H9 (cell line): ENCODE data around the gene C2orf42. TPM values are rescaled to one million over a fixed set of nuclear protein-coding genes. Genes with fewer than 3 reads are reported as not detected.

Experiments
- DNase-seq: peaks from one replicate; pipeline ENCODE4 v3.0.0-alpha.2; 2017
- H2AFZ ChIP-seq: one replicate; pipeline ENCODE4 v1.6.1; 2013; ENCODE audit warnings: mild to moderate bottlenecking, low read length, control low read depth, moderate library complexity
- H2AK5ac ChIP-seq: 2 replicates; pipeline ENCODE4 v1.6.1; 2013; ENCODE audit warnings: low read length, control low read depth, mixed read lengths; ENCODE audit not compliant: insufficient read length
- H2BK120ac ChIP-seq: one replicate; pipeline ENCODE4 v1.6.1; 2013; ENCODE audit warnings: low read depth, mild to moderate bottlenecking, low read length, control low read depth, inconsistent platforms; ENCODE audit not compliant: poor library complexity, severe bottlenecking
- H2BK12ac ChIP-seq: 2 replicates; pipeline ENCODE4 v1.6.1; 2013; ENCODE audit warnings: low read length, control low read depth, mixed read lengths, low read depth; ENCODE audit not compliant: insufficient read length
- H2BK15ac ChIP-seq: 2 replicates; pipeline ENCODE4 v1.6.1; 2013; ENCODE audit warnings: low read depth, low read length, control low read depth
- H2BK20ac ChIP-seq: one replicate; pipeline ENCODE4 v1.6.1; 2013; ENCODE audit warnings: low read depth, mild to moderate bottlenecking, low read length, control low read depth, inconsistent platforms; ENCODE audit not compliant: poor library complexity, severe bottlenecking
- H2BK5ac ChIP-seq: 2 replicates; pipeline ENCODE4 v1.6.1; 2013; ENCODE audit warnings: low read length, control low read depth, mixed read lengths; ENCODE audit not compliant: insufficient read length
- H3K14ac ChIP-seq: 2 replicates; pipeline ENCODE4 v1.6.1; 2013; ENCODE audit warnings: low read length, control low read depth; ENCODE audit not compliant: insufficient read depth
- H3K18ac ChIP-seq: 2 replicates; pipeline ENCODE4 v1.6.1; 2013; ENCODE audit warnings: low read depth, mild to moderate bottlenecking, mixed read lengths, low read length, control low read depth; ENCODE audit not compliant: insufficient read length
- H3K23ac ChIP-seq: 2 replicates; pipeline ENCODE4 v1.6.1; 2013; ENCODE audit warnings: low read length, control low read depth, mixed read lengths, low read depth; ENCODE audit not compliant: insufficient read length
- H3K23me2 ChIP-seq: 2 replicates; pipeline ENCODE4 v1.6.1; 2013; ENCODE audit warnings: low read depth, mild to moderate bottlenecking, mixed read lengths, low read length, control low read depth; ENCODE audit not compliant: insufficient read length, poor library complexity, severe bottlenecking
- H3K27ac ChIP-seq: 2 replicates; pipeline ENCODE4 v1.5.1; 2013; ENCODE audit warnings: low read length, control low read depth, mixed read lengths, low read depth; ENCODE audit not compliant: insufficient read length
- H3K27me3 ChIP-seq: 2 replicates; pipeline ENCODE4 v1.6.1; 2013; ENCODE audit warnings: low read length, control low read depth, inconsistent platforms; ENCODE audit not compliant: insufficient read depth
- H3K4ac ChIP-seq: 2 replicates; pipeline ENCODE4 v1.6.1; 2013; ENCODE audit warnings: low read depth, mild to moderate bottlenecking, control low read depth, inconsistent platforms, low read length, moderate library complexity
- H3K4me1 ChIP-seq: 2 replicates; pipeline ENCODE4 v1.6.1; 2013; ENCODE audit warnings: low read length, control low read depth, inconsistent platforms; ENCODE audit not compliant: insufficient read depth
- H3K4me2 ChIP-seq: 2 replicates; pipeline ENCODE4 v1.6.1; 2013; ENCODE audit warnings: low read length, control low read depth, mixed read lengths; ENCODE audit not compliant: insufficient read length, insufficient read depth
- H3K56ac ChIP-seq: 2 replicates; pipeline ENCODE4 v1.6.1; 2013; ENCODE audit warnings: low read depth, mild to moderate bottlenecking, mixed read lengths, low read length, control low read depth; ENCODE audit not compliant: insufficient read length
- H3K79me1 ChIP-seq: 2 replicates; pipeline ENCODE4 v1.6.1; 2013; ENCODE audit warnings: low read depth, mild to moderate bottlenecking, moderate library complexity, low read length, control low read depth, inconsistent platforms; ENCODE audit not compliant: insufficient read depth, poor library complexity, severe bottlenecking
- H3K79me2 ChIP-seq: 2 replicates; pipeline ENCODE4 v1.6.1; 2013; ENCODE audit warnings: low read length, control low read depth, inconsistent platforms; ENCODE audit not compliant: insufficient read depth
- H3K9ac ChIP-seq: 2 replicates; pipeline ENCODE4 v1.6.1; 2013; ENCODE audit warnings: low read length, control low read depth, mixed read lengths; ENCODE audit not compliant: insufficient read length; ENCODE audit errors: extremely low read depth
- H3K9me3 ChIP-seq: one replicate; pipeline ENCODE4 v1.6.1; 2013; ENCODE audit warnings: low read depth, low read length, inconsistent platforms; ENCODE audit not compliant: control insufficient read depth
- H3T11ph ChIP-seq: one replicate; pipeline ENCODE4 v1.6.1; 2013; ENCODE audit warnings: mild to moderate bottlenecking, low read length, control low read depth, inconsistent platforms
- H4K20me1 ChIP-seq: one replicate; pipeline ENCODE4 v1.6.1; 2013; ENCODE audit not compliant: control insufficient read depth, insufficient read length, insufficient read depth
- H4K5ac ChIP-seq: 2 replicates; pipeline ENCODE4 v1.6.1; 2013; ENCODE audit warnings: low read depth, mild to moderate bottlenecking, mixed read lengths, low read length, control low read depth; ENCODE audit not compliant: insufficient read length
- H4K8ac ChIP-seq: replicated peaks from 2 replicates; pipeline ENCODE4 v1.6.1; 2013; ENCODE audit warnings: low read length, control low read depth, mixed read lengths, low read depth; ENCODE audit not compliant: insufficient read length
- H4K91ac ChIP-seq: 2 replicates; pipeline ENCODE4 v1.6.1; 2013; ENCODE audit warnings: low read depth, mild to moderate bottlenecking, moderate library complexity, mixed read lengths, low read length, control low read depth; ENCODE audit not compliant: insufficient read length
- H3K27ac Mint-ChIP-seq, 3 experiments: 2 replicates in 2 of 3; 3 replicates in 1 of 3; pipeline ENCODE4 v1.8.0; 2020 to 2021; ENCODE audit warnings: mixed read lengths in 3 of 3, mild to moderate bottlenecking in 1 of 3, moderate library complexity in 1 of 3
- H3K27me3 Mint-ChIP-seq: 2 replicates; pipeline ENCODE4 v1.8.0; 2021; ENCODE audit warnings: low read depth, mild to moderate bottlenecking, moderate library complexity, mixed read lengths
- H3K36me3 Mint-ChIP-seq, 3 experiments: 2 replicates in 2 of 3; 3 replicates in 1 of 3; pipeline ENCODE4 v1.8.0; 2020 to 2021; ENCODE audit warnings: low read depth in 3 of 3, mixed read lengths in 3 of 3; ENCODE audit not compliant: insufficient read depth in 1 of 3
- H3K4me1 Mint-ChIP-seq, 2 experiments: 2 replicates each; pipeline ENCODE4 v1.8.0; 2020; ENCODE audit warnings: mixed read lengths in 2 of 2
- H3K4me3 Mint-ChIP-seq, 2 experiments: 2 replicates in 1 of 2; 3 replicates in 1 of 2; pipeline ENCODE4 v1.8.0; 2020 to 2021; ENCODE audit warnings: mild to moderate bottlenecking in 2 of 2, mixed read lengths in 2 of 2, moderate library complexity in 1 of 2
- H3K9me3 Mint-ChIP-seq, 2 experiments: 2 replicates in 1 of 2; 3 replicates in 1 of 2; pipeline ENCODE4 v1.8.0; 2020; ENCODE audit warnings: mild to moderate bottlenecking in 2 of 2, mixed read lengths in 2 of 2, moderate library complexity in 1 of 2
- WGBS: extraction: QIAGEN DNeasy Blood & Tissue Kit; methylation state at CpG from one replicate; pipeline ENCODE4 v1.1.7; 2013; ENCODE audit warnings: missing lambda C conversion rate, low lambda C conversion rate, mixed read lengths; ENCODE audit not compliant: insufficient read length; ENCODE audit errors: extremely low coverage; 5-methylcytosine and 5-hydroxymethylcytosine counted together
- total RNA-seq: library from RNA; stranded (reverse); gene quantifications from 2 replicates; pipeline ENCODE4 v1.2.1, GENCODE V29; 2021
- TF ChIP-seq, protein P1 (sequence below): fragments of 200-600 bp; sonication (generic); conservative IDR thresholded peaks from 3 replicates; pipeline ENCODE4 v1.8.0; 2021; ENCODE audit warnings: antibody characterized with exemption, mild to moderate bottlenecking

Gene C2orf42
- total RNA-seq, 1 experiment from 2014 or later: 19.0 TPM

DNA sequence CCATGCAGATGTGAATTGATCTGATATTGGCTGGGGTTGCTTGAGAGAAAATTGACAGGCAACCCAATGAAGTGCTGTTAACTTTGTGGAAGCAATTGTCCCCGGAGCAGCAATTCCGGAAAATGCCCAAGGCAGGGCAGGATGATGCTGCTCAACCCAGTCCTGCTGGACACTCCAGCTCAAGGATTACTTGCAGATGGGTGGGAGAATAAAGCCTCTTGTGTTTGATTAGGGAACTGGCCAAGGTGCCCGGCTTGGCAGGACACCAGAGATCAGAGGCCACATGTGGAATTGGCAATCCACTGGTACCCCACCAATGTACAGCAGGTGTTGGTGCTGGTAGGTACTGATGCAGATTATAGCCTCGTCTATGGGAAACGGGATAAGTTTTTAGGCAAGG, 12.3 kb upstream of the C2orf42 start:
- Mint-ChIP-seq H3K36me3 (no peaks in the 10 kb centered on the region; a peak in 1 of 7 replicates), H3K4me1 (peaks cover 3 to 7% of the 10 kb centered on the region in 2 experiments; a peak in 1 of 4 replicates), H3K27me3 (no peaks in the 10 kb centered on the region), H3K9me3 (no peaks in the 10 kb centered on the region; a peak in 1 of 5 replicates), H3K4me3 (no peak overlapping the region), H3K27ac (no peak overlapping the region)
- DNase-seq: no peak
- no peaks in the 10 kb centered on the region for H3K9me3 ChIP-seq
- H3K56ac ChIP-seq: no peak overlapping the region
- H4K5ac ChIP-seq: no peak overlapping the region
- no peak overlapping the region for H2BK20ac ChIP-seq
- H3K4me1 ChIP-seq: no peaks in the 10 kb centered on the region
- no peak overlapping the region for H3K23ac ChIP-seq
- no peak overlapping the region for H3K18ac ChIP-seq
- H2BK120ac ChIP-seq: no peak overlapping the region
- no peak overlapping the region for H3T11ph ChIP-seq
- H2BK5ac ChIP-seq: no peak overlapping the region
- no CpG with 5 or more reads among the region's 5 CpGs for WGBS
- no peak overlapping the region for H2AFZ ChIP-seq
- H4K20me1 ChIP-seq: no peaks in the 10 kb centered on the region
- H3K27ac ChIP-seq: no peak overlapping the region
- no peaks in the 10 kb centered on the region for H3K79me1 ChIP-seq
- no peak overlapping the region for H2BK15ac ChIP-seq
- H3K4ac ChIP-seq: no peak overlapping the region
- no peak overlapping the region for H3K14ac ChIP-seq
- no peak overlapping the region for H4K91ac ChIP-seq
- no peak overlapping the region for H4K8ac ChIP-seq
- no peak overlapping the region for H2BK12ac ChIP-seq
- H2AK5ac ChIP-seq: no peak overlapping the region
- no peaks in the 10 kb centered on the region for H3K27me3 ChIP-seq
- TF ChIP-seq, protein P1, sequence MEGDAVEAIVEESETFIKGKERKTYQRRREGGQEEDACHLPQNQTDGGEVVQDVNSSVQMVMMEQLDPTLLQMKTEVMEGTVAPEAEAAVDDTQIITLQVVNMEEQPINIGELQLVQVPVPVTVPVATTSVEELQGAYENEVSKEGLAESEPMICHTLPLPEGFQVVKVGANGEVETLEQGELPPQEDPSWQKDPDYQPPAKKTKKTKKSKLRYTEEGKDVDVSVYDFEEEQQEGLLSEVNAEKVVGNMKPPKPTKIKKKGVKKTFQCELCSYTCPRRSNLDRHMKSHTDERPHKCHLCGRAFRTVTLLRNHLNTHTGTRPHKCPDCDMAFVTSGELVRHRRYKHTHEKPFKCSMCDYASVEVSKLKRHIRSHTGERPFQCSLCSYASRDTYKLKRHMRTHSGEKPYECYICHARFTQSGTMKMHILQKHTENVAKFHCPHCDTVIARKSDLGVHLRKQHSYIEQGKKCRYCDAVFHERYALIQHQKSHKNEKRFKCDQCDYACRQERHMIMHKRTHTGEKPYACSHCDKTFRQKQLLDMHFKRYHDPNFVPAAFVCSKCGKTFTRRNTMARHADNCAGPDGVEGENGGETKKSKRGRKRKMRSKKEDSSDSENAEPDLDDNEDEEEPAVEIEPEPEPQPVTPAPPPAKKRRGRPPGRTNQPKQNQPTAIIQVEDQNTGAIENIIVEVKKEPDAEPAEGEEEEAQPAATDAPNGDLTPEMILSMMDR: no peak
- no peak overlapping the region for H3K9ac ChIP-seq
- H3K4me2 ChIP-seq: no peak overlapping the region
- H3K23me2 ChIP-seq: no peaks in the 10 kb centered on the region
- H3K79me2 ChIP-seq: no peaks in the 10 kb centered on the region
